GM12878 (cell line): ENCODE results near the gene AGAP1. TPM values are rescaled to one million over a fixed set of nuclear protein-coding genes. Genes with fewer than 3 reads are reported as not detected.

Experiments
- ATAC-seq: fragments of 200-7000 bp; cut with Tn5 transposase; 3 replicates; pipeline ENCODE4 v1.9.1; 2020; ENCODE audit warnings: mild to moderate bottlenecking, moderate library complexity
- BruUV-seq: library from RNA; stranded (reverse); fragments of 400-500 nt; replicated peaks from 2 replicates; lab custom pipeline; 2021; lab: Mats Ljungman, UMichigan
- CTCF ChIA-PET: fragments of 300-600 bp; sonication (Branson Sonifier 250); formaldehyde crosslinking; extraction: SDS; loops from one replicate; lab custom pipeline; 2021; ENCODE audit warnings: inconsistent platforms; lab: Yijun Ruan, JAX
- POLR2A ChIA-PET: fragments of 350-600 bp; formaldehyde crosslinking; extraction: SDS; loops from one replicate; lab custom pipeline; 2021; ENCODE audit warnings: inconsistent platforms; lab: Charles Lee
- RAD21 ChIA-PET: fragments of 300-600 bp; sonication (Branson Sonifier 250); formaldehyde crosslinking; loops from one replicate; lab custom pipeline; 2023; ENCODE audit warnings: antibody characterized with exemption; ENCODE audit not compliant: unreplicated experiment; lab: Charles Lee
- SMC1A ChIA-PET: fragments of 300-600 bp; sonication (Branson Sonifier 250); formaldehyde crosslinking; loops from one replicate; lab custom pipeline; 2023; ENCODE audit not compliant: unreplicated experiment, uncharacterized antibody; lab: Charles Lee
- DNase-seq: peaks from one replicate; pipeline ENCODE4 v3.0.0-alpha.2; 2011; ENCODE audit warnings: low read depth, low spot score
- FAIRE-seq: peaks from 3 replicates; lab custom pipeline; 2011; peaks lifted over from hg19 to GRCh38; lab: Jason Lieb, UNC
- H2AFZ ChIP-seq: 2 replicates; pipeline ENCODE4 v1.6.0; 2011; ENCODE audit warnings: low read depth, low read length, control low read depth; ENCODE audit not compliant: control insufficient read depth
- H3K27ac ChIP-seq: 2 replicates; pipeline ENCODE4 v1.5.1; 2011; ENCODE audit warnings: control low read depth; ENCODE audit not compliant: control insufficient read depth, insufficient read depth
- H3K27me3 ChIP-seq, 2 experiments: replicated peaks in 1 of 2; 2 replicates each; pipeline versions ENCODE4 v1.6.0 to v1.6.1; 2011; ENCODE audit warnings: low read length in 1 of 2; ENCODE audit not compliant: control insufficient read depth in 2 of 2, insufficient read depth in 2 of 2
- H3K36me3 ChIP-seq, 2 experiments: 2 replicates each; pipeline ENCODE4 v1.5.1; 2011; ENCODE audit warnings: low read length in 1 of 2; ENCODE audit not compliant: control insufficient read depth in 2 of 2, insufficient read depth in 2 of 2
- H3K4me1 ChIP-seq: 2 replicates; pipeline ENCODE4 v1.6.1; 2011; ENCODE audit warnings: mild to moderate bottlenecking, low read length, moderate library complexity, mixed read lengths; ENCODE audit not compliant: control insufficient read depth, insufficient read depth
- H3K4me2 ChIP-seq: 2 replicates; pipeline ENCODE4 v1.6.0; 2011; ENCODE audit warnings: control low read depth; ENCODE audit not compliant: control insufficient read depth, insufficient read depth
- H3K4me3 ChIP-seq: fragments of 200-600 bp; sonication (generic); 2 replicates; pipeline ENCODE4 v1.5.1; 2016
- H3K79me2 ChIP-seq: 2 replicates; pipeline ENCODE4 v1.6.0; 2011; ENCODE audit warnings: low read length; ENCODE audit not compliant: control insufficient read depth, insufficient read depth
- H3K9ac ChIP-seq: 2 replicates; pipeline ENCODE4 v1.8.0; 2011; ENCODE audit warnings: low read length, control low read depth, mixed read lengths; ENCODE audit not compliant: control insufficient read depth, insufficient read depth
- H3K9me3 ChIP-seq: replicated peaks from 3 replicates; pipeline ENCODE4 v1.5.1; 2011; ENCODE audit warnings: mild to moderate bottlenecking, low read length; ENCODE audit not compliant: control insufficient read depth, insufficient read depth
- H4K20me1 ChIP-seq: 2 replicates; pipeline ENCODE4 v1.6.0; 2011; ENCODE audit not compliant: control insufficient read depth, insufficient read depth
- BCLAF1 ChIP-seq: fragments of 450-650 bp; IDR thresholded peaks from 2 replicates; pipeline ENCODE4 v1.6.1; 2017; ENCODE audit warnings: antibody characterized with exemption, mild to moderate bottlenecking, moderate library complexity
- CEBPZ ChIP-seq: fragments of 150-350 bp; IDR thresholded peaks from 2 replicates; pipeline ENCODE4 v1.6.1; 2016; ENCODE audit warnings: low read depth, low read length
- E2F4 ChIP-seq: IDR thresholded peaks from 2 replicates; pipeline ENCODE4 v1.6.1; 2012; ENCODE audit warnings: low read depth, low read length, improper control_type of control experiment
- E2F8 ChIP-seq: fragments of 450-650 bp; IDR thresholded peaks from 2 replicates; pipeline ENCODE4 v1.6.1; 2018; ENCODE audit warnings: mild to moderate bottlenecking, low read depth, moderate library complexity; ENCODE audit not compliant: partially characterized antibody
- ELK1 ChIP-seq: IDR thresholded peaks from 2 replicates; pipeline ENCODE4 v1.6.1; 2012; ENCODE audit warnings: low read depth, low read length, improper control_type of control experiment
- FOS ChIP-seq: IDR thresholded peaks from 3 replicates; pipeline ENCODE4 v1.6.1; 2011; ENCODE audit warnings: borderline replicate concordance; ENCODE audit not compliant: insufficient read length; ENCODE audit errors: extremely low read depth
- IRF5 ChIP-seq: fragments of 450-650 bp; IDR thresholded peaks from 2 replicates; pipeline ENCODE4 v1.6.1; 2017; ENCODE audit warnings: borderline replicate concordance
- MTA3 ChIP-seq: IDR thresholded peaks from 2 replicates; pipeline ENCODE4 v1.6.1; 2012; ENCODE audit warnings: low read length, inconsistent platforms, borderline replicate concordance
- NFYA ChIP-seq: IDR thresholded peaks from 2 replicates; pipeline ENCODE4 v1.6.1; 2011; ENCODE audit warnings: low read depth, mild to moderate bottlenecking, low read length, improper control_type of control experiment, borderline replicate concordance
- PAX8 ChIP-seq: fragments of 450-650 bp; IDR thresholded peaks from 2 replicates; pipeline ENCODE4 v1.6.1; 2017; ENCODE audit warnings: mild to moderate bottlenecking, moderate library complexity
- WGBS: methylation state at CpG from one replicate; pipeline ENCODE4 v1.1.6; 2016; ENCODE audit warnings: low lambda C conversion rate; ENCODE audit not compliant: insufficient replicate concordance, insufficient coverage; ENCODE audit errors: missing lambda C conversion rate; 5-methylcytosine and 5-hydroxymethylcytosine counted together
- in situ Hi-C: fragments of 300-500 bp; cut with MboI; formaldehyde crosslinking; loops from 9 replicates; pipeline ENCODE4 v1.14.3; 2018; ENCODE audit warnings: mixed read lengths
- intact Hi-C: fragments of 100-400 bp; cut with micrococcal nuclease; formaldehyde crosslinking; loops from one replicate; pipeline ENCODE4 v1.14.2; 2022; ENCODE audit not compliant: unreplicated experiment
- polyA plus RNA-seq, 11 experiments: library from polyadenylated mRNA; depleted of rRNA in 4 of 11; unstranded in 6 of 11; stranded (reverse) in 5 of 11; fragments of >200 nt; fragmentation: Nextera tagmentation in 4 of 11; fragmentation: Illumina TruSeq in 1 of 11; extraction: Ambion mirVana in 4 of 11; extraction: Trizol in 1 of 11; gene quantifications; 1 replicate in 1 of 11; 2 replicates in 10 of 11; pipeline versions ENCODE4 v1.2.1 to v1.2.3, GENCODE V29; 2011 to 2016; ENCODE audit warnings: inconsistent platforms in 2 of 11, missing spikeins in 2 of 11, low read depth in 1 of 11
- total RNA-seq, 4 experiments: library from RNA; depleted of rRNA in 3 of 4; stranded (reverse); fragments of >200 nt in 3 of 4; fragmentation: Illumina TruSeq in 1 of 4; extraction: Trizol in 1 of 4; gene quantifications; 2 replicates each; pipeline versions ENCODE4 v1.2.1 to v1.2.3, GENCODE V29; 2013 to 2021

The AGAP1 gene
- total and polyA plus RNA-seq, 10 of the 15 experiments (the other 5 are each of a cell fraction or from before 2014, with no cell fraction given), result 0.05 to 0.15 (median 0.06) TPM; not detected in 7

GRCh38 chr2:235813398-235813797, 319.6 kb downstream of the AGAP1 start:
- SMC1A ChIA-PET, result no interaction called here
- no peak for DNase-seq
- H3K9ac ChIP-seq, result no peak overlapping the region
- H3K27me3 ChIP-seq, result no peaks in the 10 kb centered on the region
- H4K20me1 ChIP-seq, result no peaks in the 10 kb centered on the region
- CTCF ChIA-PET, result no interaction called here
- H3K9me3 ChIP-seq, result no peaks in the 10 kb centered on the region
- no peaks in the 10 kb centered on the region for H3K79me2 ChIP-seq
- POLR2A ChIA-PET, result no interaction called here
- WGBS, result 43% methylated on average over 12 of the region's 12 CpGs
- no peaks in the 10 kb centered on the region for H3K4me1 ChIP-seq
- FAIRE-seq, result no peak
- no peak overlapping the region for H3K27ac ChIP-seq
- H3K4me3 ChIP-seq, result no peak overlapping the region
- in situ Hi-C loops, result no loop called here
- intact Hi-C loops, result no loop called here
- H3K36me3 ChIP-seq, result no peaks in the 10 kb centered on the region
- no TSS peak for BruUV-seq
- no peak overlapping the region for H3K4me2 ChIP-seq
- RAD21 ChIA-PET, result no interaction called here
- ATAC-seq, result no peak
- H2AFZ ChIP-seq, result no peak overlapping the region
- TF ChIP-seq E2F8 (no peak), PAX8 (no peak), CEBPZ (no peak), IRF5 (no peak), NFYA (no peak), E2F4 (no peak), ELK1 (no peak), MTA3 (no peak), BCLAF1 (no peak), FOS (no peak)
